ENCODE data around the gene IL1R1.

The IL1R1 gene

DNA sequence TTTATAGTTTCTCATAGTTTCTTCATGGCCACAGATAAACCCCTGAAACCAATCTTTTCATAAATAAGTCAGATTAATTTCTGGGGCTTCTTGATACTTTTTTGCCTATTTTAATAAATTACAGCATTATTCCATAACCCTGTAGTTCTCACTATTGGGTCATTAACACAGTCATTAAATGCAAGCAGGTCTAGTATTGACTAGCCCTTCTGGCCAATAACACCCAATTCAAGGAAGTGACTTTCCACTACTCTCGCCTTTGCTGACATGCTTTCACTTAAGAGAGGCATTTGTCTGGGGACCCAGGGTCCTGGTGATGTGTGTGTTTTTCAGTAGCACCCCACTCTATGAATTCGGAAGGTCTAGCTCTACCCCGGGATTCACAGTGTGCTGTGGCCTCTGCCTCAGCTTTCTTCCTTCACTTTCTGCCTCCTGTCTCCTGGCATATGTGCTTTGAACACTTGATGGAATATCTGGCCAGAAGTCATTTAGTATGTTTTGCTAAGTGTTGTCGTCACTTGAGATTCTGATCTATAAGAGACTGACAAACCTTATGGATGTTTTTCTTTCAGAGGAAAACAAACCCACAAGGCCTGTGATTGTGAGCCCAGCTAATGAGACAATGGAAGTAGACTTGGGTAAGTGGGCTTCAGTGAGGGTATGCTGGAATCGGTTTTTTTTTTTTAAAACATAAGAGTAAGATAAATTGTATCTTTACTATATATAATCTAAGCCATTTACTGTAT is 25.7 kb downstream of the IL1R1 start:
- DNase-seq: no peak
- no peaks in the 10 kb centered on the region for H3K4me1 ChIP-seq
- H3K27me3 ChIP-seq: no peaks in the 10 kb centered on the region
- H3K36me3 ChIP-seq: no peaks in the 10 kb centered on the region
- H3K4me3 ChIP-seq (ENCODE audit: low read depth, low read length): no peak overlapping the region
- TF ChIP-seq, protein P1, sequence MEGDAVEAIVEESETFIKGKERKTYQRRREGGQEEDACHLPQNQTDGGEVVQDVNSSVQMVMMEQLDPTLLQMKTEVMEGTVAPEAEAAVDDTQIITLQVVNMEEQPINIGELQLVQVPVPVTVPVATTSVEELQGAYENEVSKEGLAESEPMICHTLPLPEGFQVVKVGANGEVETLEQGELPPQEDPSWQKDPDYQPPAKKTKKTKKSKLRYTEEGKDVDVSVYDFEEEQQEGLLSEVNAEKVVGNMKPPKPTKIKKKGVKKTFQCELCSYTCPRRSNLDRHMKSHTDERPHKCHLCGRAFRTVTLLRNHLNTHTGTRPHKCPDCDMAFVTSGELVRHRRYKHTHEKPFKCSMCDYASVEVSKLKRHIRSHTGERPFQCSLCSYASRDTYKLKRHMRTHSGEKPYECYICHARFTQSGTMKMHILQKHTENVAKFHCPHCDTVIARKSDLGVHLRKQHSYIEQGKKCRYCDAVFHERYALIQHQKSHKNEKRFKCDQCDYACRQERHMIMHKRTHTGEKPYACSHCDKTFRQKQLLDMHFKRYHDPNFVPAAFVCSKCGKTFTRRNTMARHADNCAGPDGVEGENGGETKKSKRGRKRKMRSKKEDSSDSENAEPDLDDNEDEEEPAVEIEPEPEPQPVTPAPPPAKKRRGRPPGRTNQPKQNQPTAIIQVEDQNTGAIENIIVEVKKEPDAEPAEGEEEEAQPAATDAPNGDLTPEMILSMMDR (IDR thresholded peaks at IDR 0.05; ENCODE audit: low read depth, low read length): no peak
- H3K9me3 ChIP-seq: no peaks in the 10 kb centered on the region

DNA sequence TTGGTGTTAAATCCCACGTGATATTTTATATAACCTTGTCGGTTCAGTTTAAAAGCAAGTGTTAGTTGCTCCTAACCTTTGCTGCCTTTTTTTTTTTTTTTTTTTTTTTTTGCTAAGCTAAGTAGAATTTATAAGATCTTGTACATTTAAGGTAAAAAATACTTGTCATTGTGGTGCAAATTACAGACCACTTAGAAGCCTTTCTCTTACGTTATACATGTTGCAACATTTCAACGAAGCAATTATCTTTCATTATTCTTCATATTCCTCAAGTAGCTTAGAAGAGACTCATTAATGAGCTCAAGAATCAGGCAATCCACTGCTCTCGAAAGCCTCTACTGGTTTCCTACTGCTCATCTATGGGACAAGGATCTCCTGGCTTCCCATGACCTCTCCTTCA is 29.4 kb downstream of the IL1R1 start:
- Histone ChIP-seq H3K36me3 (no peaks in the 10 kb centered on the region), H3K9me3 (no peaks in the 10 kb centered on the region), H3K4me3 (ENCODE audit: low read depth, low read length) (no peak overlapping the region), H3K27me3 (no peaks in the 10 kb centered on the region), H3K4me1 (no peaks in the 10 kb centered on the region)
- DNase-seq: no peak
- TF ChIP-seq, protein P1 (IDR thresholded peaks at IDR 0.05; ENCODE audit: low read depth, low read length): no peak

DNA sequence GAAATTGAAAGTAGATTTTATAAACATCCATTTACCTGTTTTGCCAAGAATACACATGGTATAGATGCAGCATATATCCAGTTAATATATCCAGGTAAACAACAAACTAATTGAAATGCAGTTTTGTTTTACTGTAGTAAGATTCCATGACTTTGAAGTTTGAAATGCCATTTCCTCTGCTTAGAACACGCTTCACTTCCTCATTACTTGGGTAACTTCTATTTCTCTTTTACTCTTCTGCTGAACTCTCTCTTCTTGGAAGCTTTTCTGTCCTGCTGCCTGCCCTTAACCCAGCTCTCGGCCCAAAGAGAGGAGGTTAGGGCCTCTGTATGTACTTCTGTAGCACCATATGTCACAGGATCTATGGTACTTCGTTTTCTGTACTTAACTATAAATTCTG is 30.2 kb downstream of the IL1R1 start:
- no peaks in the 10 kb centered on the region for H3K4me1 ChIP-seq
- DNase-seq: no peak
- no peaks in the 10 kb centered on the region for H3K9me3 ChIP-seq
- H3K27me3 ChIP-seq: no peaks in the 10 kb centered on the region
- H3K36me3 ChIP-seq: no peaks in the 10 kb centered on the region
- no peak overlapping the region for H3K4me3 ChIP-seq (ENCODE audit: low read depth, low read length)
- TF ChIP-seq, protein P1 (IDR thresholded peaks at IDR 0.05; ENCODE audit: low read depth, low read length): no peak

DNA sequence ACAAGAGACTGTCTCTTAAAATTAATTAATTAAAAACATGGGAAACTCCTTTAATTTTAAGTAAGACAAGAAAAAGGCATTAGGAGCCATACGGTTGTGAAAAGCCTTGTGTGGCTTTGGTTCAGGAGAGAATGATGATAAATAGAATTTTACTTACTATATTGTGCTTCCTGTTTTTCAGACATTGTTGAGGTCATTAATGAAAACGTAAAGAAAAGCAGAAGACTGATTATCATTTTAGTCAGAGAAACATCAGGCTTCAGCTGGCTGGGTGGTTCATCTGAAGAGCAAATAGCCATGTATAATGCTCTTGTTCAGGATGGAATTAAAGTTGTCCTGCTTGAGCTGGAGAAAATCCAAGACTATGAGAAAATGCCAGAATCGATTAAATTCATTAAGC is 33.6 kb downstream of the IL1R1 start:
- TF ChIP-seq, protein P1 (IDR thresholded peaks at IDR 0.05; ENCODE audit: low read depth, low read length): no peak
- Histone ChIP-seq H3K4me1 (no peaks in the 10 kb centered on the region), H3K9me3 (no peaks in the 10 kb centered on the region), H3K36me3 (no peaks in the 10 kb centered on the region), H3K4me3 (ENCODE audit: low read depth, low read length) (no peak overlapping the region), H3K27me3 (no peaks in the 10 kb centered on the region)
- DNase-seq: no peak

DNA sequence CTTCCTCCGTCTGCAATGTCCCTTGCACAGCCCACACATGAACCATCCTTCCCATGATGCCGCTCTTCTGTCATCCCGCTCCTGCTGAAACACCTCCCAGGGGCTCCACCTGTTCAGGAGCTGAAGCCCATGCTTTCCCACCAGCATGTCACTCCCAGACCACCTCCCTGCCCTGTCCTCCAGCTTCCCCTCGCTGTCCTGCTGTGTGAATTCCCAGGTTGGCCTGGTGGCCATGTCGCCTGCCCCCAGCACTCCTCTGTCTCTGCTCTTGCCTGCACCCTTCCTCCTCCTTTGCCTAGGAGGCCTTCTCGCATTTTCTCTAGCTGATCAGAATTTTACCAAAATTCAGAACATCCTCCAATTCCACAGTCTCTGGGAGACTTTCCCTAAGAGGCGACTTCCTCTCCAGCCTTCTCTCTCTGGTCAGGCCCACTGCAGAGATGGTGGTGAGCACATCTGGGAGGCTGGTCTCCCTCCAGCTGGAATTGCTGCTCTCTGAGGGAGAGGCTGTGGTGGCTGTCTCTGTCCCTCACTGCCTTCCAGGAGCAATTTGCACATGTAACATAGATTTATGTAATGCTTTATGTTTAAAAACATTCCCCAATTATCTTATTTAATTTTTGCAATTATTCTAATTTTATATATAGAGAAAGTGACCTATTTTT is 35.4 kb downstream of the IL1R1 start:
- TF ChIP-seq, protein P1 (IDR thresholded peaks at IDR 0.05; ENCODE audit: low read depth, low read length): no peak
- no peaks in the 10 kb centered on the region for H3K36me3 ChIP-seq
- H3K4me1 ChIP-seq: no peaks in the 10 kb centered on the region
- no peaks in the 10 kb centered on the region for H3K27me3 ChIP-seq
- no peak for DNase-seq
- H3K9me3 ChIP-seq: no peaks in the 10 kb centered on the region
- no peak overlapping the region for H3K4me3 ChIP-seq (ENCODE audit: low read depth, low read length)

DNA sequence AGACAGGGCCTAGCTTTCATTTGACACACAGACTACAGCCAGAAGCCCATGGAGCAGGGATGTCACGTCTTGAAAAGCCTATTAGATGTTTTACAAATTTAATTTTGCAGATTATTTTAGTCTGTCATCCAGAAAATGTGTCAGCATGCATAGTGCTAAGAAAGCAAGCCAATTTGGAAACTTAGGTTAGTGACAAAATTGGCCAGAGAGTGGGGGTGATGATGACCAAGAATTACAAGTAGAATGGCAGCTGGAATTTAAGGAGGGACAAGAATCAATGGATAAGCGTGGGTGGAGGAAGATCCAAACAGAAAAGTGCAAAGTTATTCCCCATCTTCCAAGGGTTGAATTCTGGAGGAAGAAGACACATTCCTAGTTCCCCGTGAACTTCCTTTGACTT is 36.5 kb downstream of the IL1R1 start:
- Histone ChIP-seq H3K36me3 (no peaks in the 10 kb centered on the region), H3K27me3 (no peaks in the 10 kb centered on the region), H3K4me1 (no peaks in the 10 kb centered on the region), H3K4me3 (ENCODE audit: low read depth, low read length) (no peak overlapping the region), H3K9me3 (no peaks in the 10 kb centered on the region)
- no peak for DNase-seq
- TF ChIP-seq, protein P1 (IDR thresholded peaks at IDR 0.05; ENCODE audit: low read depth, low read length): no peak
